Uterus (tissue), 2 donors: Measurements from ENCODE around the gene SPIRE1.

Source experiments
- CTCF ChIP-seq, 4 experiments: fragments of 200-600 bp in 2 of 4; fragments of 450-650 bp in 2 of 4; sonication (generic) in 2 of 4; IDR thresholded peaks; one replicate each; pipeline ENCODE4 v1.5.1; 2016 to 2019; ENCODE audit warnings: antibody characterized with exemption in 4 of 4, mild to moderate bottlenecking in 2 of 4, moderate library complexity in 1 of 4
- POLR2A ChIP-seq, 2 donors: fragments of 450-650 bp; IDR thresholded peaks; one replicate each; pipeline ENCODE4 v1.6.1; 2016; ENCODE audit warnings: antibody characterized with exemption in 2 of 2, mild to moderate bottlenecking in 1 of 2, moderate library complexity in 1 of 2

- TF ChIP-seq CTCF (IDR thresholded peaks at IDR 0.05) (no peak), POLR2A (IDR thresholded peaks at IDR 0.05) (no peak)
These were observed 160.6 kb downstream of the SPIRE1 start for GRCh38 chr18:12497296-12497695.
